ENCODE results near the gene ESRRG.

GRCh38 chr1:216750961-216751360 is 27.7 kb upstream of the ESRRG start:
- TF ChIP-seq POLR2A (IDR thresholded peaks at IDR 0.05) = no peak
- TF ChIP-seq, protein P1, sequence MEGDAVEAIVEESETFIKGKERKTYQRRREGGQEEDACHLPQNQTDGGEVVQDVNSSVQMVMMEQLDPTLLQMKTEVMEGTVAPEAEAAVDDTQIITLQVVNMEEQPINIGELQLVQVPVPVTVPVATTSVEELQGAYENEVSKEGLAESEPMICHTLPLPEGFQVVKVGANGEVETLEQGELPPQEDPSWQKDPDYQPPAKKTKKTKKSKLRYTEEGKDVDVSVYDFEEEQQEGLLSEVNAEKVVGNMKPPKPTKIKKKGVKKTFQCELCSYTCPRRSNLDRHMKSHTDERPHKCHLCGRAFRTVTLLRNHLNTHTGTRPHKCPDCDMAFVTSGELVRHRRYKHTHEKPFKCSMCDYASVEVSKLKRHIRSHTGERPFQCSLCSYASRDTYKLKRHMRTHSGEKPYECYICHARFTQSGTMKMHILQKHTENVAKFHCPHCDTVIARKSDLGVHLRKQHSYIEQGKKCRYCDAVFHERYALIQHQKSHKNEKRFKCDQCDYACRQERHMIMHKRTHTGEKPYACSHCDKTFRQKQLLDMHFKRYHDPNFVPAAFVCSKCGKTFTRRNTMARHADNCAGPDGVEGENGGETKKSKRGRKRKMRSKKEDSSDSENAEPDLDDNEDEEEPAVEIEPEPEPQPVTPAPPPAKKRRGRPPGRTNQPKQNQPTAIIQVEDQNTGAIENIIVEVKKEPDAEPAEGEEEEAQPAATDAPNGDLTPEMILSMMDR (IDR thresholded peaks at IDR 0.05) = no peak

Measured in esophagus squamous epithelium (tissue), 4 donors.